ENCODE data around the gene PRRC2B. TPM values are rescaled to one million over a fixed set of nuclear protein-coding genes. Genes with fewer than 3 reads are reported as not detected.
"Not testable (repeated sequence)": the region's sequence is repeated elsewhere in the genome, so short reads cannot be mapped to it uniquely, and the experiment has no call there.

The PRRC2B gene
- total and polyA plus RNA-seq, 2 of the 8 experiments (the other 6 are each of a cell fraction or from before 2014, with no cell fraction given), result 37.3 to 249 TPM

- Histone ChIP-seq H3K9ac (replicated peaks in 1 of 4; ENCODE audit: extremely low read depth in 1 of 4, low read depth in 3 of 4, low read length in 3 of 4) (peak overlapping the region in 1 of 4 experiments; percentile 62; a peak in 1 of 7 replicates), H2BK5ac (ENCODE audit: low read depth, low read length) (peak overlapping the region; percentile 86; the same call in 1 of the 2 replicates), H3K4me1 (replicated peaks in 1 of 4; ENCODE audit: control insufficient read depth in 3 of 4, insufficient read depth in 4 of 4, low read length in 3 of 4) (peaks cover 8 to 28% (median 16%) of the 10 kb centered on the region in 4 experiments), H3K23me2 (ENCODE audit: low read depth, low read length) (peaks cover 13% of the 10 kb centered on the region), H3K4me2 (ENCODE audit: insufficient read depth in 1 of 2, low read depth in 2 of 2, low read length in 2 of 2) (peak overlapping the region; percentile 79 to 85), H3K79me2 (ENCODE audit: control insufficient read depth in 1 of 2, insufficient read depth in 2 of 2, low read length in 2 of 2) (peaks cover 59 to 66% of the 10 kb centered on the region in 2 experiments), H3K4me3 (ENCODE audit: extremely low read depth in 1 of 4, insufficient read depth in 2 of 4, low read depth in 3 of 4, low read length in 4 of 4) (peak overlapping the region; percentile 70 to 88 (median 83)), H4K20me1 (replicated peaks in 1 of 2; ENCODE audit: control insufficient read depth in 1 of 2, insufficient read depth in 2 of 2, low read length in 2 of 2) (peaks cover 31 to 32% of the 10 kb centered on the region in 2 experiments)
- not testable (repeated sequence) for H3K27me3 ChIP-seq (replicated peaks in 1 of 4; ENCODE audit: control insufficient read depth in 3 of 4, extremely low read depth in 1 of 4, insufficient read depth in 3 of 4, low read length in 3 of 4); H3K23ac ChIP-seq (ENCODE audit: insufficient read length); H3K79me1 ChIP-seq (ENCODE audit: low read depth, low read length); H2BK15ac ChIP-seq (ENCODE audit: low read length); H3K27ac ChIP-seq (ENCODE audit: low read depth, low read length); H3K9me3 ChIP-seq (ENCODE audit: insufficient read depth in 2 of 2, low read depth in 1 of 2, low read length in 1 of 2); H2AFZ ChIP-seq (ENCODE audit: low read length); DNase-seq (ENCODE audit: low read depth in 1 of 2, low spot score in 2 of 2); H2AK5ac ChIP-seq (ENCODE audit: low read depth, low read length); H3K14ac ChIP-seq (ENCODE audit: insufficient read length); H3K4ac ChIP-seq (replicated peaks; ENCODE audit: insufficient read length, low read depth, low read length); FAIRE-seq; H2BK20ac ChIP-seq (ENCODE audit: low read length); H2BK120ac ChIP-seq (replicated peaks; ENCODE audit: low read depth, low read length); H3K56ac ChIP-seq (replicated peaks; ENCODE audit: insufficient read length, low read depth, low read length); H3K36me3 ChIP-seq (ENCODE audit: control insufficient read depth in 2 of 4, insufficient read depth in 4 of 4, low read length in 3 of 4); H4K8ac ChIP-seq (ENCODE audit: extremely low read depth, insufficient read depth, low read length); H4K5ac ChIP-seq (ENCODE audit: insufficient read length, low read depth, low read length); H3K18ac ChIP-seq (ENCODE audit: extremely low read depth, low read length); H4K91ac ChIP-seq (replicated peaks; ENCODE audit: insufficient read length, low read length); H2BK12ac ChIP-seq (ENCODE audit: low read depth, low read length)
- ChIA-PET CTCF (ENCODE audit: partially characterized antibody) (interaction anchor here (1.2 to 2.7 kb wide), 7 partner anchors 9 to 52 kb away, joined by 3 to 18 read pairs (median 5); no protein-coding TSS in a partner anchor), POLR2A (ENCODE audit: partially characterized antibody) (interaction anchor here (0.9 to 6.1 kb wide), 18 partner anchors 9 to 107 kb away, joined by 3 to 78 read pairs (median 6); partner anchors contain the start of gene POMT1)
- 76% methylated on average over 3 of the region's 4 CpGs; no CpG with 5 or more reads in 1 of the 2 experiments for WGBS, 2 experiments (ENCODE audit: extremely low coverage in 1 of 2, insufficient coverage in 1 of 2, insufficient read length in 1 of 2, insufficient replicate concordance in 2 of 2, low coverage in 1 of 2, low lambda C conversion rate in 2 of 2, missing lambda C conversion rate in 1 of 2)
These were observed 2.2 kb downstream of the PRRC2B start for GRCh38 chr9:131396099-131396479.

Measured in H1 (cell line).